Mammary epithelial cell (primary cell): Measurements from ENCODE around the gene TMEM167B.

ENCODE experiments used
- EZH2 ChIP-seq: IDR thresholded peaks from 2 replicates; pipeline ENCODE4 v1.6.1; 2012; ENCODE audit warnings: low read length, inconsistent platforms, borderline replicate concordance
- TF ChIP-seq, protein P1 (sequence below), 2 donors: IDR thresholded peaks in 1 of 2; conservative IDR thresholded peaks in 1 of 2; 2 replicates each; pipeline ENCODE4 v1.5.1; 2011 to 2012; ENCODE audit warnings: inconsistent platforms in 2 of 2, low read length in 2 of 2, mild to moderate bottlenecking in 2 of 2, control low read depth in 1 of 2, low read depth in 1 of 2; ENCODE audit not compliant: insufficient read depth in 1 of 2; ENCODE audit errors: extremely low read depth in 1 of 2

- TF ChIP-seq, protein P1, sequence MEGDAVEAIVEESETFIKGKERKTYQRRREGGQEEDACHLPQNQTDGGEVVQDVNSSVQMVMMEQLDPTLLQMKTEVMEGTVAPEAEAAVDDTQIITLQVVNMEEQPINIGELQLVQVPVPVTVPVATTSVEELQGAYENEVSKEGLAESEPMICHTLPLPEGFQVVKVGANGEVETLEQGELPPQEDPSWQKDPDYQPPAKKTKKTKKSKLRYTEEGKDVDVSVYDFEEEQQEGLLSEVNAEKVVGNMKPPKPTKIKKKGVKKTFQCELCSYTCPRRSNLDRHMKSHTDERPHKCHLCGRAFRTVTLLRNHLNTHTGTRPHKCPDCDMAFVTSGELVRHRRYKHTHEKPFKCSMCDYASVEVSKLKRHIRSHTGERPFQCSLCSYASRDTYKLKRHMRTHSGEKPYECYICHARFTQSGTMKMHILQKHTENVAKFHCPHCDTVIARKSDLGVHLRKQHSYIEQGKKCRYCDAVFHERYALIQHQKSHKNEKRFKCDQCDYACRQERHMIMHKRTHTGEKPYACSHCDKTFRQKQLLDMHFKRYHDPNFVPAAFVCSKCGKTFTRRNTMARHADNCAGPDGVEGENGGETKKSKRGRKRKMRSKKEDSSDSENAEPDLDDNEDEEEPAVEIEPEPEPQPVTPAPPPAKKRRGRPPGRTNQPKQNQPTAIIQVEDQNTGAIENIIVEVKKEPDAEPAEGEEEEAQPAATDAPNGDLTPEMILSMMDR (conservative IDR thresholded peaks at IDR 0.05 in 1 of 2, IDR thresholded peaks at IDR 0.05 in 1 of 2; ENCODE audit: extremely low read depth in 1 of 2, insufficient read depth in 1 of 2, low read depth in 1 of 2, low read length in 2 of 2): no peak
- TF ChIP-seq EZH2: no peak
Observed at GRCh38 chr1:109131059-109131458, 40.5 kb downstream of the TMEM167B start.
